NK-92 (cell line): ENCODE data around the gene PDF.
A peak's percentile ranks its signal among the peaks of the same experiment; 100 is the strongest.
"Not testable (repeated sequence)": the region's sequence is repeated elsewhere in the genome, so short reads cannot be mapped to it uniquely, and the experiment has no call there.

Source experiments
- DNase-seq: peaks from one replicate; lab custom pipeline; 2025; ENCODE audit not compliant: unreplicated experiment; lab: John Stamatoyannopoulos, UW

PDF gene

DNA sequence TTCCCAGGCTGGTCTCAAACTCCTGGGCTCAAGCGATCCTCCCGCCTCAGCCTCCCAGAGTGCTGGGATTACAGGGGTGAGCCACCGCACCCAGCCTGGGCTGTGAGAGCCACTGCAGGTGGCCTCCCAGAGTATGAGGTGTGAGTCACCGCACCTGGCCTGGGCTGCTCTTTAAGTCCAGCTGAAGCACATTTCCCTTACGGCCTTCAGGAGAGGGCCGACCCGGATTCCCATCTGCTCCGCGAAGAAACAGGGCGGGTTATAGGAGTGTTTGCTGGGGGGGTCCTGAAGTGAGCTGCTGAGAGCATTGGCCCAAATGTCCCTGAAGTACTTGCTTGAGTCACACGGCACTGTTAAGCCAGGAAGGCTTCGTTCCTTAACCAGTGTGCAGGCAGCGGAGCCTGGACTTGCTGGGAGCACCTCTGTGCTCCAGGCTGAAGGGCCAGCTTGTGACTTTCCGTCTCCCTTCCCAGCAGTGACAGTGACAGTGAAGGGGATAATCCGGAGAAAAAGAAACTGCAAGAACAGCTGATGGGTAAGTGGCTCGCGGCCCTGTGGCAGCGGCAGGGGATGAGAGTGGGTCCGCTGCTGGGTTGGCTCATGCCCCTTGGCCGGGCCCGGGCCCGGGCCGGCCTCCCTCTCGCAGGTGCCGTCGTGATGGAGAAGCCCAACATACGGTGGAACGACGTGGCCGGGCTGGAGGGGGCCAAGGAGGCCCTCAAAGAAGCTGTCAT is 12.0 kb downstream of the PDF start:
- no peak for DNase-seq

DNA sequence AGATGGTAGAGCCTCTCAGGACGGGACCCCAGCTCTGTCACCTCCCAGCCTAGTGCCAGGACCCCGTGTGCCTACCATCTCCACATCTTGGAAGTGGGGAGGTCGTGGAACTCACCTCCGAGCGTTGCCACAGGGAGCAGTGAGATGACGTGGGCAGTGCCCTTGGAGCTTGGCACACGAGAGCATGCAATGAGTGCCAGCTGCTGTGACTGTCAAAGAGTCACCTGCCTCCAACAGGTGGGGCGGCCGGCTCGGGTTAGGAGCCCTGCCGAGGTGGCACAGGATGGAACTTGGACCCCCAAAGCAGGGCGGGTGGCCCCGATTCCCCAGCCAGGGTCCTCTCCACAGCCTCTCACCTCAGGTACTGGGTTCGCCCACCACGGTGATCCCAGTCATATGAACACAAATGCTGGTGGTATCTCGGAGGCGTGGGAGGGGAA is 13.8 kb downstream of the PDF start:
- DNase-seq: no peak

GRCh38 chr16:69315486-69316311 is 14.7 kb downstream of the PDF start:
- DNase-seq: no peak

- DNase-seq: no peak
These were observed 15.9 kb downstream of the PDF start for GRCh38 chr16:69314534-69314933.

- no peak for DNase-seq
These were observed 16.9 kb downstream of the PDF start for GRCh38 chr16:69313469-69313868.

DNA sequence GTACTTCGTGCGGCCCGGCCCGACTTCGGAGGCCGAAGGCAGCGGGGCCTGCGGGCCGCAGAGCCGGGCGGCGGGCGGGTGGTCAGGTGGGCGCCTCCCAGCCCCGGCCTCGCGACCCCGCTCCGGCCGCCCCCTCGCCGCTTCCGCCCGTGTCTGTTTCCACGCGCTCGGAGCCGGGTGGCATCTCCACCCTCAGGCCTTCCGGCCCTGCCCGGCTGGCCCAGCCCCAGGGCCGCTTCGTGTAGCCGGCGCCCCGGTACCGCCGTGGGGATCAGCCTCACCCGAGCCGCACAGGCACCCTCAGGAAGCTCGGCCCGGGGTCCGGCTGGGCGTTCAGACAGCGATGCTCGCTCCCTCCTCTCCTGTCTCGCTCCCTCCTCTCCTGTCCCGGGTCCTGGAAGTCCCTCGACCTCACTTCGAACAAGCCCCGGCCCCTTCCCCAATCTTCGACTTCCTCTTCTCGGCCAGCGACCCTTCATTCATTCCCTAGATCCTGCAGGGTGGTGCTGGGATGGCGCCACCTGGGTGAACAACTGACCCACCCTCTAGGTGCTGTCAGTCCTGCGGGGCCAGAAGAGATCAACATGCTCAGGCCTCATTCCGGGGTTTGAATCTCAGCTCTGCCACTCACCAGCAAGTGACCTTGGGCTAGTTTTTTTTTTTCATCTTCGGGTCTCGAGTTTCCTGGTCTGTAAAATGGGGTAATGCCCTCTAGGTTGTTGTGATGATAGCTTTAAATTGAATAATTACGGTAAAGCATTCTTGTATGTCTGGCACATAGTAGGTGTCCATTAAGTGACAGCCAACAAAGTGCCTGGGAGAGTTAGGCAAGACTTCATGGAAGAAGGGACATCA is 18.6 kb downstream of the PDF start:
- no peak for DNase-seq

GRCh38 chr16:69310653-69311532 is 19.5 kb downstream of the PDF start, which contains the start of gene VPS4A:
Gene VPS4A (plus strand): TSS chr16:69311350. CDS start chr16:69311512, 162 bp downstream.
- peak; percentile 86 for DNase-seq

DNA sequence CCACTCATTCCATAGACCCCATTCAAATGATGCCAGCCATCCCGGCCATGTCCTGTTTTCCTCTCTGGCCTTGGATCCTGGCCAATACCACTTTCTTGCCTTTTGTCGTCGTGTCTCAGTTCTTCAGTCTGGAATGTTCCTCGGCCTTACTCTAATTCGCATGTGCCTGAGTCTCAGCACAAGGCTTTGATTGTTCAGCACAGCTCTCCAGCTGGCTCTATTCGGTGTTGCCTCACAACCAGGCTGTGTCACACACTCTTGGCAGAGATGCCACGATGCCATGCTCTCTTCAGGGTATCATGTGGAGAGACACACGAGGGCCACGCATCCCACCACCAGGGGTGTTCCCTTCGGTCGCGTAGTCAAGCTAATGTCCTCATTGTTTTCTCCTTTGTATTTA is 21.1 kb downstream of the PDF start:
- DNase-seq: no peak

GRCh38 chr16:69307856-69308255 is 22.5 kb downstream of the PDF start:
- DNase-seq: no peak

- DNase-seq: no peak
These were observed 23.3 kb downstream of the PDF start for GRCh38 chr16:69307091-69307490.

GRCh38 chr16:69306031-69306430 is 24.4 kb downstream of the PDF start:
- DNase-seq: no peak

GRCh38 chr16:69302301-69302700 is 28.1 kb downstream of the PDF start:
- DNase-seq: no peak

- no peak for DNase-seq
These were observed 28.5 kb downstream of the PDF start for GRCh38 chr16:69301861-69302260.

- no peak for DNase-seq
These were observed 29.2 kb downstream of the PDF start for GRCh38 chr16:69301187-69301586.

- no peak for DNase-seq
These were observed 32.1 kb downstream of the PDF start for GRCh38 chr16:69298261-69298660.

- not testable (repeated sequence) for DNase-seq
These were observed 33.6 kb downstream of the PDF start for GRCh38 chr16:69296771-69297170.

GRCh38 chr16:69294051-69294450 is 36.3 kb downstream of the PDF start:
- no peak for DNase-seq

DNA sequence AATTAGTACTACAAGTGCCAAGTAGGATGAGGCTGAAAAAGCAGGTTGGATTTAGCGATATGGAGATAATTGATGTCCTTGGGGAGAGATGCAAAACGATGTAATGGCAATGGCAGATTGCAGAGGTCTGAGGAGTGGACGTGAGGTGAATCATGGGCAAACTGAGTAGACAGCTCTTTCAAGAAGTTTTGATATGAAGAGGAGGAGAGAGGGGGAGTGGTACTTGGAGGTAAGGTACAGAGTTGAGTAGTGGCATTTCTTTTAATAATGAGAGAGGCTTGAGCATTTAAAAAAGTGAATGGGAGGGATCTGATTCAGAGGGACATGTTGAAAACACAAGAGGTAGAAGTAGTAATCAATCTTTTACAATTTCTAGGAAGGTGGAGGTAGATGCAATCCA is 37.0 kb downstream of the PDF start:
- DNase-seq: no peak

DNA sequence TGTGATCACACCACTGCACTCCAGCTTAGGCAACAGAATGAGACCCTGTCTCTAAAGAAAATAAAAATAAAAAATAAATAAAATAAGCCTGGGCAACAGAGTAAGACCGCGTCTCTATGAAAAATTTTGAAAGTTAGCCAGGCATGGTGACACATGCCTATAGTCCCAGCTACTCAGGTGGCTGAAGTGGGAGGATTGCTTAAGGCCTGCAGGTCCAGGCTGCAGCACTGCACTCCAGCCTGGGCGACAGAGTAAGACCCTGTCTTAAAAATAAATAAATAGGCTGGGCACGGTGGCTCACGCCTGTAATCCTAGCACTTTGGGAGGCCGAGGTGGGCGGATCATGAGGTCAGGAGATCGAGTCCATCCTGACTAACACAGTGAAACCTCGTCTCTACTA is 38.7 kb downstream of the PDF start:
- not testable (repeated sequence) for DNase-seq

DNA sequence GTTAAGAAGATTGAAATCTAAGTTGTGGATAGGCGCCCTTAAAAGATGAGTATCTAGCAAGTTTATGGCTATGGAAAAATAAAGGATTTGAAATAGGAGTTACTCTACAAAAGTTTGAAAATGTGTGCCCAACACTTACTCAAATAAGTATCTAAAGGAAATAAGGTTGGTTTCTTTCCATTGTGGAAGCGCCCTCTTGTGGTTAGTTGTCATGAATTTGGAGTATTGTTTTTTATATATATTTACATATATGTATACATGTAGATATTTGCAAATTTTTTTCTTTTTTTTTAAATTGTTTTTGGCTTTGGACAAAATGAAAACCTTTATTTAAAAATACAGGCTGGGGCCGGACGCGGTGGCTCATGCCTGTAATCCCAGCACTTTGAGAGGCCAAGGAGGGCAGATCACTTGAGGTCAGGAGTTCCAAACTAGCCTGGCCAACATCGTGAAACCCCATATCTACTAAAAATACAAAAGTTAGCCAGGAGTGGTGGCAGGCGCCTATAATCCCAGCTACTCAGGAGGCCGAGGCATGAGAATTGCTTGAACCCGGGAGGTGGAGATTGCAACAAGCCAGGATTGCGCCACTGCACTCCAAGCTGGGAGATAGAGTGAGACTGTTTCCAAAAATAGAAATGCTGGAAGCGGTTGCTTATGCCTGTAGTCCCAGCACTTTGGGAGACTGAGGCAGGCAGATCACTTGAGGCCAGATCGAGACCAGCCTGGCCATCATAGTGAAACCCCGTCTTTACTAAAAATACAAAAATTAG is 43.3 kb downstream of the PDF start:
- DNase-seq: no peak
